Loucy (cell line): ENCODE measurements around the gene PMEPA1.

ENCODE experiments used
- H2AFZ ChIP-seq: fragments of 200-600 bp; sonication (generic); 2 replicates; pipeline ENCODE4 v1.6.0; 2016; ENCODE audit warnings: antibody characterized with exemption, mild to moderate bottlenecking, low read length, moderate library complexity
- H3F3A ChIP-seq: fragments of 200-600 bp; 2 replicates; pipeline ENCODE4 v1.6.0; 2016; ENCODE audit warnings: antibody characterized with exemption, low read depth, mild to moderate bottlenecking
- H3K27me3 ChIP-seq: fragments of 200-600 bp; sonication (generic); 2 replicates; pipeline ENCODE4 v1.6.1; 2014; ENCODE audit warnings: low read length, mild to moderate bottlenecking; ENCODE audit not compliant: insufficient read depth, poor library complexity, severe bottlenecking
- H3K36me3 ChIP-seq: fragments of 200-600 bp; sonication (generic); 2 replicates; pipeline ENCODE4 v1.6.1; 2016; ENCODE audit warnings: low read length; ENCODE audit not compliant: insufficient read depth
- H3K4me1 ChIP-seq: fragments of 200-600 bp; sonication (generic); 2 replicates; pipeline ENCODE4 v1.5.1; 2014; ENCODE audit warnings: low read length, mild to moderate bottlenecking; ENCODE audit not compliant: insufficient read depth, poor library complexity, severe bottlenecking
- H3K4me2 ChIP-seq: fragments of 200-600 bp; sonication (generic); 2 replicates; pipeline ENCODE4 v1.6.0; 2014; ENCODE audit warnings: antibody characterized with exemption, low read length, low read depth, mild to moderate bottlenecking; ENCODE audit not compliant: poor library complexity, severe bottlenecking
- H3K4me3 ChIP-seq: fragments of 200-600 bp; sonication (generic); 2 replicates; pipeline ENCODE4 v1.5.1; 2014; ENCODE audit warnings: low read length, mild to moderate bottlenecking, mixed read lengths; ENCODE audit not compliant: poor library complexity, severe bottlenecking
- H3K79me2 ChIP-seq: fragments of 200-600 bp; sonication (generic); 2 replicates; pipeline ENCODE4 v1.6.1; 2014; ENCODE audit warnings: low read length; ENCODE audit not compliant: insufficient read depth
- H3K9ac ChIP-seq: fragments of 200-600 bp; sonication (generic); 2 replicates; pipeline ENCODE4 v1.6.0; 2014; ENCODE audit warnings: mild to moderate bottlenecking, low read depth, low read length, moderate library complexity; ENCODE audit not compliant: poor library complexity, severe bottlenecking
- H3K9me2 ChIP-seq: fragments of 200-600 bp; sonication (generic); replicated peaks from 2 replicates; pipeline ENCODE4 v1.6.1; 2016; ENCODE audit warnings: low read depth, low read length, mixed read lengths
- H3K9me3 ChIP-seq: fragments of 200-600 bp; sonication (generic); 2 replicates; pipeline ENCODE4 v1.6.1; 2014; ENCODE audit warnings: mild to moderate bottlenecking, antibody characterized with exemption, low read length, low read depth; ENCODE audit not compliant: insufficient read depth
- H4K20me1 ChIP-seq: fragments of 200-600 bp; sonication (generic); 2 replicates; pipeline ENCODE4 v1.6.0; 2014; ENCODE audit warnings: antibody characterized with exemption, low read length, mild to moderate bottlenecking; ENCODE audit not compliant: insufficient read depth, poor library complexity, severe bottlenecking
- EZH2phosphoT487 ChIP-seq: fragments of 200-600 bp; IDR thresholded peaks from 2 replicates; pipeline ENCODE4 v1.6.1; 2018; ENCODE audit warnings: antibody characterized with exemption, mild to moderate bottlenecking, moderate library complexity, borderline replicate concordance
- TF ChIP-seq, protein P1 (sequence below): fragments of 200-600 bp; sonication (generic); conservative IDR thresholded peaks from 2 replicates; pipeline ENCODE4 v1.5.1; 2014; ENCODE audit warnings: mild to moderate bottlenecking, antibody characterized with exemption, low read length

Gene PMEPA1

DNA sequence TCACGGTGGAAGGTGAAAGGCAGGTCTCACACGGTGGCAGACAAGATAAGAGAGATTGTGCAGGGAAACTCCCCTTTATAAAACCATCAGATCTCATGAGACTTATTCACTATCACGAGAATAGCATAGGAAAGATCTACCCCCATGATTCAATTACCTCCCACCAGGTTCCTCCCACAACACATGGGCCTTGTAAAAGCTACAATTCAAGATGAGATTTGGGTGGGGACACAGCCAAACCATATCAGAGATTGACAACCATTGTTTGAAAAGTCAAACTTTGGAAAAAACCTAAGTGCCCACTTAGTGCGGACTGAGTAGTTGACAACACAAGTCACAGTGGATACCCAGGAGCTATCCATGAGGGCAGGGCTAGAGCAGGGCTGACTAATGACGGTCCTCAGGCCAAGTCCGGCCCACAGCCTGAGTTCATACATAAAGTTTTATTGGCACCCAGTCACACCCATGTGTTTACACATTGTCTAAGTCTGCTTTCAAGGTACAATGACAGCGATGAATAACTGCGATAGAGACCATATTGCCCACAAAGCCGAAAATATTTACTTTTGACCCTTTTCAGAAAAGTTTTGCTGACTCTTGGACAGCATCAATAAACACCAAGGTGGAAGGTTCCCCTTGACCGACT, 33.8 kb upstream of the PMEPA1 start:
- H3K4me2 ChIP-seq: no peak overlapping the region
- H3K27me3 ChIP-seq: no peaks in the 10 kb centered on the region
- no peaks in the 10 kb centered on the region for H3K9me2 ChIP-seq
- no peaks in the 10 kb centered on the region for H3K79me2 ChIP-seq
- H2AFZ ChIP-seq: no peak overlapping the region
- H4K20me1 ChIP-seq: no peaks in the 10 kb centered on the region
- no peaks in the 10 kb centered on the region for H3K9me3 ChIP-seq
- TF ChIP-seq EZH2phosphoT487: no peak
- TF ChIP-seq, protein P1, sequence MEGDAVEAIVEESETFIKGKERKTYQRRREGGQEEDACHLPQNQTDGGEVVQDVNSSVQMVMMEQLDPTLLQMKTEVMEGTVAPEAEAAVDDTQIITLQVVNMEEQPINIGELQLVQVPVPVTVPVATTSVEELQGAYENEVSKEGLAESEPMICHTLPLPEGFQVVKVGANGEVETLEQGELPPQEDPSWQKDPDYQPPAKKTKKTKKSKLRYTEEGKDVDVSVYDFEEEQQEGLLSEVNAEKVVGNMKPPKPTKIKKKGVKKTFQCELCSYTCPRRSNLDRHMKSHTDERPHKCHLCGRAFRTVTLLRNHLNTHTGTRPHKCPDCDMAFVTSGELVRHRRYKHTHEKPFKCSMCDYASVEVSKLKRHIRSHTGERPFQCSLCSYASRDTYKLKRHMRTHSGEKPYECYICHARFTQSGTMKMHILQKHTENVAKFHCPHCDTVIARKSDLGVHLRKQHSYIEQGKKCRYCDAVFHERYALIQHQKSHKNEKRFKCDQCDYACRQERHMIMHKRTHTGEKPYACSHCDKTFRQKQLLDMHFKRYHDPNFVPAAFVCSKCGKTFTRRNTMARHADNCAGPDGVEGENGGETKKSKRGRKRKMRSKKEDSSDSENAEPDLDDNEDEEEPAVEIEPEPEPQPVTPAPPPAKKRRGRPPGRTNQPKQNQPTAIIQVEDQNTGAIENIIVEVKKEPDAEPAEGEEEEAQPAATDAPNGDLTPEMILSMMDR: no peak
- H3F3A ChIP-seq: no peaks in the 10 kb centered on the region
- no peak overlapping the region for H3K9ac ChIP-seq
- H3K4me1 ChIP-seq: no peaks in the 10 kb centered on the region
- no peaks in the 10 kb centered on the region for H3K36me3 ChIP-seq
- H3K4me3 ChIP-seq: no peak overlapping the region

DNA sequence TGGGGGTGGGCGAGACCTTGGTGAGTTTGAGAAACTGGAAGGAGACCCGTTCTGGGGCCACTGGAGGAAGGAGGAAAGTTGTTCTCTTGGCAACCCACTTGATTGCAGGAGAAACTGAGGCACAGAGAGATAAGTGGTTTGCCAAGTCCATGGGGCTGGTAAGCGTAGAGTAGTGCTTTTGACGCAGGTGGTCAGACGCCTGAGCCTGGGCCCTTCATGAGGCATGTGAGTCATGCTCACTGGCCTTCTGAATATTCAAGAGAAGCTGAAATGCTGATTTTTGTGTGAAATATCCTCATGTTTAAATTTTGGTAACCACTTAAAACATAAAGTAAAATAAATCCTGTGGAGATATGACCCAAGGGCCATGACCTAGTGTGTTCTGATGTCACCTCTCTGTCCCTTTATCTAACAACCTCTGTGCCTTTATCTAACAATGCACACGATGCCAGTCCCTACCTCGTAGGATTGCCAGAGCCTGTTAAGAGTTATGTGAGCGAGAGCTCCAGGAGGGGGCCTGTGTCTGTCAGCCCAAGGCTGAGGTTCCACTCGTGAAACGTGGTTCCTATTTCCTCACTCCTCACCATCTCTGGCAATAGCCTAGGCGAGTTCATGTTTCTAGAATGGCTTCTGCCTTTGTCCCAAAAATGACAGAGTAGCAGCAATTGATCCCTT, 32.8 kb upstream of the PMEPA1 start:
- no peaks in the 10 kb centered on the region for H3K79me2 ChIP-seq
- H2AFZ ChIP-seq: no peak overlapping the region
- no peak overlapping the region for H3K4me3 ChIP-seq
- no peaks in the 10 kb centered on the region for H3K27me3 ChIP-seq
- H3K36me3 ChIP-seq: no peaks in the 10 kb centered on the region
- H3F3A ChIP-seq: no peaks in the 10 kb centered on the region
- no peaks in the 10 kb centered on the region for H3K9me2 ChIP-seq
- TF ChIP-seq, protein P1: no peak
- no peak for TF ChIP-seq EZH2phosphoT487
- H3K9me3 ChIP-seq: no peaks in the 10 kb centered on the region
- no peaks in the 10 kb centered on the region for H3K4me1 ChIP-seq
- H3K4me2 ChIP-seq: no peak overlapping the region
- H4K20me1 ChIP-seq: no peaks in the 10 kb centered on the region
- H3K9ac ChIP-seq: no peak overlapping the region

DNA sequence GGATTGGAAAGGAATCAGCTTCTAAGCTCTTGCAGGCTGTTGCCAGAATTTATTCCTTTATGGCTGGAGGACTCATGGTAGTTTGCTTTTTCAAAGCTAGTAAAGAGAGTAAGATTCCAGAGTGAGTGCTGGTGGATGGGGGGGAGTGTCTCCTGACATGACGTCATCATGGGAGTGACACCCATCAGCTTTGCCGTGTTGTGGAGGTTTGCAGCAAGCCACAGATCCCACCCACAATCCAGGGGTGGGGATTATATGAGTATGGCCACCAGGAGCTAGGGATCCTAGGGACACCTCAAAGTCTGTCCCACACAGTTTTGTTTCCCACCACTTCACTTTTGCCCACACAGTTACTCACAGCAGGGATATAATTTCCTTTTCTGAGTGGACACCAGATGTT, 28.7 kb upstream of the PMEPA1 start:
- no peak overlapping the region for H3K4me3 ChIP-seq

More for the DNA sequence above, 28.7 kb upstream of the PMEPA1 start:
- no peak overlapping the region for H3K4me2 ChIP-seq
- no peaks in the 10 kb centered on the region for H3K4me1 ChIP-seq
- no peak overlapping the region for H3K9ac ChIP-seq
- H2AFZ ChIP-seq: no peak overlapping the region
- H3F3A ChIP-seq: no peaks in the 10 kb centered on the region
- H4K20me1 ChIP-seq: no peaks in the 10 kb centered on the region
- no peaks in the 10 kb centered on the region for H3K9me3 ChIP-seq
- no peaks in the 10 kb centered on the region for H3K27me3 ChIP-seq
- H3K79me2 ChIP-seq: no peaks in the 10 kb centered on the region
- H3K9me2 ChIP-seq: no peaks in the 10 kb centered on the region
- no peaks in the 10 kb centered on the region for H3K36me3 ChIP-seq
- TF ChIP-seq, protein P1: no peak
- TF ChIP-seq EZH2phosphoT487: no peak
